Progenitor cell of endocrine pancreas (in vitro differentiated cells): Measurements from ENCODE around the gene BMPR1B. TPM values are rescaled to one million over a fixed set of nuclear protein-coding genes. Genes with fewer than 3 reads are reported as not detected.
A peak's percentile ranks its signal among the peaks of the same experiment; 100 is the strongest.
"Not testable (repeated sequence)": the region's sequence is repeated elsewhere in the genome, so short reads cannot be mapped to it uniquely, and the experiment has no call there.

ENCODE experiments used
- DNase-seq: peaks from one replicate; pipeline ENCODE4 v3.0.0; 2021; ENCODE audit warnings: low spot score; ENCODE audit not compliant: unreplicated experiment
- H3K27ac Mint-ChIP-seq: 2 replicates; pipeline ENCODE4 v1.8.0; 2021; ENCODE audit warnings: mild to moderate bottlenecking, moderate library complexity, mixed read lengths
- H3K27me3 Mint-ChIP-seq: 2 replicates; pipeline ENCODE4 v1.8.0; 2021; ENCODE audit warnings: mixed read lengths
- H3K36me3 Mint-ChIP-seq: 2 replicates; pipeline ENCODE4 v1.8.0; 2022; ENCODE audit warnings: mixed read lengths; ENCODE audit not compliant: insufficient read depth
- H3K4me1 Mint-ChIP-seq: 2 replicates; pipeline ENCODE4 v1.8.0; 2021; ENCODE audit warnings: low read depth, mixed read lengths
- H3K4me3 Mint-ChIP-seq: 2 replicates; pipeline ENCODE4 v1.8.0; 2021; ENCODE audit warnings: low read depth, mild to moderate bottlenecking, moderate library complexity, mixed read lengths
- H3K9me3 Mint-ChIP-seq: 2 replicates; pipeline ENCODE4 v1.8.0; 2021; ENCODE audit warnings: low read depth, mixed read lengths
- CTCF ChIP-seq: fragments of 200-600 bp; sonication (generic); IDR thresholded peaks from one replicate; pipeline ENCODE4 v1.5.0; 2021; ENCODE audit warnings: antibody characterized with exemption, mild to moderate bottlenecking; ENCODE audit not compliant: unreplicated experiment
- total RNA-seq: library from RNA; stranded (reverse); gene quantifications from 2 replicates; pipeline ENCODE4 v1.2.1, GENCODE V29; 2021

Gene BMPR1B
- total RNA-seq, 1 donor from 2014 or later: 21.1 TPM

- no peak for TF ChIP-seq CTCF
- Mint-ChIP-seq H3K27ac (peak overlapping the region; percentile 78), H3K27me3 (no peaks in the 10 kb centered on the region), H3K9me3 (no peaks in the 10 kb centered on the region), H3K36me3 (no peaks in the 10 kb centered on the region), H3K4me3 (no peak overlapping the region), H3K4me1 (peaks cover 14% of the 10 kb centered on the region)
- DNase-seq: no peak
Measured at GRCh38 chr4:94827481-94828110, 69.8 kb downstream of the BMPR1B start.

GRCh38 chr4:94828882-94829281 lies 71.1 kb downstream of the BMPR1B start:
- H3K4me1 Mint-ChIP-seq: peaks cover 14% of the 10 kb centered on the region
- no peaks in the 10 kb centered on the region for H3K27me3 Mint-ChIP-seq
- no peaks in the 10 kb centered on the region for H3K9me3 Mint-ChIP-seq
- H3K36me3 Mint-ChIP-seq: no peaks in the 10 kb centered on the region
- no peak overlapping the region for H3K4me3 Mint-ChIP-seq
- no peak for TF ChIP-seq CTCF
- no peak for DNase-seq
- H3K27ac Mint-ChIP-seq: no peak overlapping the region

- Mint-ChIP-seq H3K4me1 (peaks cover 6% of the 10 kb centered on the region), H3K27ac (no peak overlapping the region), H3K4me3 (no peak overlapping the region), H3K9me3 (no peaks in the 10 kb centered on the region), H3K27me3 (no peaks in the 10 kb centered on the region), H3K36me3 (peaks cover 1% of the 10 kb centered on the region)
- no peak for TF ChIP-seq CTCF
- no peak for DNase-seq
Measured at GRCh38 chr4:94831607-94832006, 73.9 kb downstream of the BMPR1B start.

- not testable (repeated sequence) for H3K4me1 Mint-ChIP-seq, H3K36me3 Mint-ChIP-seq, H3K4me3 Mint-ChIP-seq, H3K27me3 Mint-ChIP-seq, H3K27ac Mint-ChIP-seq, H3K9me3 Mint-ChIP-seq, DNase-seq
Measured at GRCh38 chr4:94832329-94832728, 74.6 kb downstream of the BMPR1B start.

GRCh38 chr4:94833394-94833793 lies 75.6 kb downstream of the BMPR1B start:
- no peak for DNase-seq
- Mint-ChIP-seq H3K27ac (no peak overlapping the region), H3K27me3 (no peaks in the 10 kb centered on the region), H3K36me3 (peaks cover 1% of the 10 kb centered on the region), H3K9me3 (no peaks in the 10 kb centered on the region), H3K4me3 (no peak overlapping the region), H3K4me1 (no peaks in the 10 kb centered on the region)
- no peak for TF ChIP-seq CTCF

- Mint-ChIP-seq H3K9me3 (no peaks in the 10 kb centered on the region), H3K27me3 (no peaks in the 10 kb centered on the region), H3K36me3 (peaks cover 1% of the 10 kb centered on the region), H3K4me3 (no peak overlapping the region), H3K27ac (no peak overlapping the region), H3K4me1 (no peaks in the 10 kb centered on the region)
- TF ChIP-seq CTCF: no peak
- DNase-seq: no peak
Measured at GRCh38 chr4:94834501-94834900, 76.7 kb downstream of the BMPR1B start.

GRCh38 chr4:94841166-94841863 lies 83.6 kb downstream of the BMPR1B start:
- not testable (repeated sequence) for DNase-seq, H3K27ac Mint-ChIP-seq

More at GRCh38 chr4:94841166-94841863, 83.6 kb downstream of the BMPR1B start:
- not testable (repeated sequence) for H3K4me1 Mint-ChIP-seq, H3K27me3 Mint-ChIP-seq, H3K9me3 Mint-ChIP-seq, H3K4me3 Mint-ChIP-seq, H3K36me3 Mint-ChIP-seq
